IPS-18a (cell line): Measurements from ENCODE around the gene GRAP.
"Not testable (repeated sequence)": the region's sequence is repeated elsewhere in the genome, so short reads cannot be mapped to it uniquely, and the experiment has no call there.

Experiments used
- H3K27ac ChIP-seq: one replicate; pipeline ENCODE4 v1.5.1; 2013; ENCODE audit warnings: low read length
- H3K27me3 ChIP-seq: one replicate; pipeline ENCODE4 v1.6.1; 2013; ENCODE audit warnings: mild to moderate bottlenecking, low read length; ENCODE audit not compliant: control insufficient read depth, insufficient read depth
- H3K36me3 ChIP-seq: one replicate; pipeline ENCODE4 v1.6.1; 2013; ENCODE audit warnings: low read depth, low read length; ENCODE audit not compliant: control insufficient read depth
- H3K4me1 ChIP-seq: one replicate; pipeline ENCODE4 v1.6.1; 2013; ENCODE audit warnings: low read depth, low read length; ENCODE audit not compliant: control insufficient read depth
- H3K4me3 ChIP-seq: one replicate; pipeline ENCODE4 v1.5.1; 2013; ENCODE audit warnings: low read length
- H3K9ac ChIP-seq: one replicate; pipeline ENCODE4 v1.6.1; 2013; ENCODE audit warnings: mild to moderate bottlenecking, low read length, moderate library complexity
- H3K9me3 ChIP-seq: one replicate; pipeline ENCODE4 v1.6.1; 2013; ENCODE audit warnings: low read depth, low read length; ENCODE audit not compliant: control insufficient read depth

The GRAP gene

DNA sequence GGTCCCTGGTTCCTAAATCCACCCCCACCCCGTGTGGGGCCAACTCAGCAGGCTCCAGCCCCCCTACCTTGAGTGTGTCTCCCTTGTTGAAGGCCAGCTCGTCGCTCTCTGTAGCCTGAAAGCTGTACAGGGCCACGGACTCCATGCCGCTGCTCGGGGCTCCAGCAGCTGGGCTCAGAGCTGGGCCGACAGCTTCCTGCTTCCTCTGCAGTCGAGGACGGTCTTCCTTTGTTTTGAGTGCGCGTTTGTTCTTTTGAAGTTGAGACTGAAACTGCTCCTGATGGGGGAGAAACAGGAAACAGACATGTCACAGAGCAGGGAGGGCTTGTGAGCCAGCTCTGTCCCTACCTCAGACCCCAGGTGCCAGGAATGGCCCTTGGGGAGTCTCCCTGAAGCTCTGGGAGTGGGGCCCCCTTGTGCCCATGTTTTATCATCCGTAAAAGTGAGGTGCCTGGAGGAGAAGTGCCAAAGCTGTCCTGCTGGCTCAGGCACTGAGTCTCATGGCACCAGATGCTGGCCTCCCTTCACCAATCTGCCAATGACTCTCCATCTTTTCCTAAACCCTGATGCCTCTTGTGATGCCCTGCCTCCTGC is at the start of gene GRAP:
TSS of gene GRAP (minus strand) at position 176 of the 594 bp plus-strand sequence. CDS start at position 145, 31 bp downstream.
- H3K27me3 ChIP-seq, H3K9me3 ChIP-seq, H3K4me1 ChIP-seq, H3K36me3 ChIP-seq, H3K9ac ChIP-seq, H3K4me3 ChIP-seq, H3K27ac ChIP-seq: not testable (repeated sequence)

GRCh38 chr17:19093684-19094438 is 47.1 kb upstream of the GRAP start:
- not testable (repeated sequence) for H3K27ac ChIP-seq, H3K9me3 ChIP-seq, H3K9ac ChIP-seq, H3K4me1 ChIP-seq, H3K4me3 ChIP-seq, H3K36me3 ChIP-seq, H3K27me3 ChIP-seq

GRCh38 chr17:19092737-19093683 is 46.3 kb upstream of the GRAP start:
- not testable (repeated sequence) for H3K4me1 ChIP-seq

DNA sequence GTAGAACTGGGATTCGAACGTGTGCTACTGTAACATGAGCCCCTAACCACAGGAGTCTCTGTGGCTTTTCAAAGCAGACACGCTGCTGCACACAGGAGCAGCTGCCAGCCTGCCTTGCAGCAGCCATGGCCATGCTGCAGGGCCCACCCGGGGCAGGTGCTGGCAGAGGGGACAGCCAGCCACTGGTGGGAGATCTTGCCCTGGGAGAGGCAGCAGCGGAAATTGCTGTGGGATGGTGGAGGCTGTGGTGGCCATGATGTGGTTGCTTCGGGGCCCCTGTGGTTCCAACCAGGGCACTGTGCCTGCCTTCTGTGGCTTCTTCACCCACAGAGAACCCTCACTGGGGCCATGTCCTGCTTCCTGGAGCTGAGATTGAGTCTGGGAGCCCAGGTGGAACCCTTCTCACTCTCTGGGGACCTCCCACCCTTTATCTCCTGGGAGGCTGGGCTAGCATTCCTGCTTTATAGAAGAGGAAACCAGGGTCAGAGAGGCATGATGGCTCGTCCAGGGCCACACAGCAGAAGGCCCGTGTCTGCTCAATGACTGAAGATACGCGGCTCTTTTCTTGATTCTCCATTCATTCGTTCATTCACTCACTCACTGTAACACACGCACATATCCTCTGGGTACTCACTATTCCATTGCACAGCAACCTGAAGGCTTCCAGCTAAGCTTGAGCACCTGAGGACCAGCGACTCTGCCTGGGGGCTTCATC is 43.5 kb upstream of the GRAP start:
- not testable (repeated sequence) for H3K27ac ChIP-seq, H3K27me3 ChIP-seq, H3K4me1 ChIP-seq, H3K36me3 ChIP-seq, H3K9me3 ChIP-seq, H3K4me3 ChIP-seq, H3K9ac ChIP-seq

More at GRCh38 chr17:19092737-19093683, 46.3 kb upstream of the GRAP start:
- H3K27ac ChIP-seq, H3K27me3 ChIP-seq, H3K9ac ChIP-seq, H3K9me3 ChIP-seq, H3K36me3 ChIP-seq, H3K4me3 ChIP-seq: not testable (repeated sequence)

DNA sequence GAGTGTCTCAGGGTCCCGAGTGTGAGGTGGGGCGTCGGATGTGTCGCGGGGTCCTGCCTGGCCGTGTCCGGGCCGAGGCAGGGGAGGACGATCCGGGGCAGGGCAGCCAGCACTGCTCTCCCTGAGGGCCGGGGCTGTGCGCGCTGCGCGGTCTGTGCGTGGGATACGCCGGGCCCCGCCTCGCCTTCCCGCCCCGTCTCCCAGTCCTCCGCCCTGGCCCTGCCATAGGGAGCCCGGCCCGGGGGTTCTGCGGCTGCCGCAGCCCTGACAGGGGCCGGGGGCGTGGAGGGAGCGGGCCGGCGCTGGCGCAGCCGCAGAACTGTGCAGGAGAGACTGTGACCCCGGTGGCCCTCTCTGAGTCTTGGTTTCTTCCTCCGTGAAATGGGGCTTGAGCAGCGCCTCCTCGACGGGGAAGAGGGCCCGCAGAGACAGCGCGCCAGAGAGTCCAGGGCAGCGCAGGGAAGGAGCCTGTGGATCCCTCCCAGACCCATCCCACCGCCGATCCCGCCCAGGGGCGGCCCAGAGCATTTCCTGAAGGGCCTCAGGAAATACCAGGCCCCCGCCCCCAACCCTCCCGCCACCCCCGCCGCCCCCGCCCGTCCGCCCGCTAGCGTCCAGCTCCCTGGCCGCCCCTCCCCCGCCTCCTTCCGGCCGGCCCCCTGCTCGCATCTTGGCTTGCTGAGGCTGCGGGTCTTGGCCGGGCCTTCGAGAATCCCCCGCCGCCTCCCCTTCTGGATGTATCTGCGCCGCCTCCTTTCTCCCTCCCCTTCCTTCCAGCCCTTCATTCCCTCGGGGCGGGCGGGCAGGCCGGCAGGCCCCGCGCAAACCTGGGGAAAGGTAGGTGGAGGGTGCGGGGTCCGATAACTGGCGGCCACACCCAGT is 42.3 kb upstream of the GRAP start:
- not testable (repeated sequence) for H3K27me3 ChIP-seq, H3K4me3 ChIP-seq, H3K9me3 ChIP-seq, H3K36me3 ChIP-seq, H3K9ac ChIP-seq, H3K4me1 ChIP-seq, H3K27ac ChIP-seq

DNA sequence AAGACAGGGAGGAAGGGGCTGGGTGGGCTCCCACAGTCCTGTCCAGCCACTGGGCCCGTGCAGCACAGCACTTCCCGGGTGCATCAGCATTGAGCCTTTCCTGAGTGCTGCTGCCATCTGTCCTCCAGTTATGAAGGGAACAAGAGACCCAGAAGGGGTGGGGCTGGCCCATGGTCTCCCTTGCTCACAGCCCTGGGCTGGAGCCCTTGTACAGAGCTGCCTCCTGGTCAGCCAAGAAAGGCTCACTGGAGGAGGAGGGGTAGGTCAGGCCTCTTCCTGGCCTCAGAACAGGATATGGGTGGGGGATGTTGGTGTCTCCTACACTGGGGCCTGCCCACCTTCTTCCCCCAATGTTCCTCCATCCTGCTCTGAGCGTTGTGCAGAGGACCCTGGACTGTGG is 30.6 kb upstream of the GRAP start:
- not testable (repeated sequence) for H3K4me1 ChIP-seq, H3K9me3 ChIP-seq, H3K4me3 ChIP-seq, H3K27ac ChIP-seq, H3K36me3 ChIP-seq, H3K27me3 ChIP-seq, H3K9ac ChIP-seq

GRCh38 chr17:19076398-19077192 is 29.8 kb upstream of the GRAP start:
- not testable (repeated sequence) for H3K9ac ChIP-seq, H3K27me3 ChIP-seq, H3K36me3 ChIP-seq, H3K4me1 ChIP-seq, H3K4me3 ChIP-seq, H3K9me3 ChIP-seq, H3K27ac ChIP-seq

- H3K9me3 ChIP-seq, H3K4me1 ChIP-seq, H3K9ac ChIP-seq, H3K36me3 ChIP-seq, H3K27me3 ChIP-seq, H3K4me3 ChIP-seq, H3K27ac ChIP-seq: not testable (repeated sequence)
Observed at GRCh38 chr17:19070318-19071168, 23.8 kb upstream of the GRAP start.

DNA sequence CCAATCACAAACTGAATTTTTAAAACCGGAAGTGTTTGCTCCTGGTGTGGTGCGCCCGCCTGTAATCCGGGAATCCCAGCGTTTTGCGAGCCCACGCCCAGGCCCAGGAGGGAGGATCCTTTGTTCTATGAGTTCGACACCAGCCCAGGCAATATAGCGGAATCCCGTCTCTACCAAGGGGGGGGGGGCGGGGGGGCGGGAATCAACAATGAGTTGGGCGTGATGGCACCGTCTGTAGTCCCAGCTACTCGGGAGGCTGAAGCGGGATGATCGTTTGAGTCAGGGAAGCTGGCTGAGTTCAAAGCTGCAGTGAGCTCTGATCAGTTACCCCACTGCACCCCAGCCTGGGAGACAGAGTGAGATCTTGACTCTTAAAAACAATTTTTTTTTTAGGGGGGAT is 17.6 kb upstream of the GRAP start:
- H3K9me3 ChIP-seq, H3K27ac ChIP-seq, H3K9ac ChIP-seq, H3K27me3 ChIP-seq, H3K4me1 ChIP-seq, H3K4me3 ChIP-seq, H3K36me3 ChIP-seq: not testable (repeated sequence)
